Endothelial cell of umbilical vein (primary cell): ENCODE measurements around the gene NEB. TPM values are rescaled to one million over a fixed set of nuclear protein-coding genes. Genes with fewer than 3 reads are reported as not detected.

Experiments used
- BruUV-seq: library from RNA; stranded (reverse); fragments of 400-500 nt; replicated peaks from 2 replicates; lab custom pipeline; 2021; lab: Mats Ljungman, UMichigan
- CTCF ChIA-PET: fragments of 300-600, 350-600 bp; sonication (Branson Sonifier 250); formaldehyde crosslinking; loops from one replicate; lab custom pipeline; 2021; ENCODE audit warnings: antibody characterized with exemption, inconsistent platforms; lab: Charles Lee
- POLR2A ChIA-PET: fragments of 300-600, 350-600 bp; sonication (Branson Sonifier 250); formaldehyde crosslinking; loops from one replicate; lab custom pipeline; 2021; ENCODE audit warnings: antibody characterized with exemption, inconsistent platforms; lab: Charles Lee
- DNase-seq: peaks from one replicate; pipeline ENCODE4 v3.0.0-alpha.2; 2011; ENCODE audit warnings: low read depth, low spot score
- FAIRE-seq: peaks from 2 replicates; lab custom pipeline; 2011; peaks lifted over from hg19 to GRCh38; lab: Jason Lieb, UNC
- H2AFZ ChIP-seq: 2 replicates; pipeline ENCODE4 v1.6.0; 2012; ENCODE audit warnings: low read depth, low read length, control low read depth, inconsistent platforms
- H3K27ac ChIP-seq: 2 replicates; pipeline ENCODE4 v1.5.1; 2011; ENCODE audit warnings: low read depth, mild to moderate bottlenecking, control low read depth, low read length, moderate library complexity; ENCODE audit not compliant: insufficient read depth
- H3K27me3 ChIP-seq, 2 experiments: 2 replicates each; pipeline versions ENCODE4 v1.6.0 to v1.6.1; 2011; ENCODE audit warnings: low read length in 2 of 2, mixed read lengths in 1 of 2; ENCODE audit not compliant: control insufficient read depth in 2 of 2, insufficient read depth in 2 of 2
- H3K36me3 ChIP-seq, 2 experiments: 2 replicates in 1 of 2; 3 replicates in 1 of 2; pipeline ENCODE4 v1.5.1; 2011; ENCODE audit warnings: low read length in 2 of 2, mild to moderate bottlenecking in 1 of 2, moderate library complexity in 1 of 2; ENCODE audit not compliant: control insufficient read depth in 2 of 2, insufficient read depth in 2 of 2; ENCODE audit errors: extremely low read depth in 1 of 2
- H3K4me1 ChIP-seq: 3 replicates; pipeline ENCODE4 v1.5.1; 2011; ENCODE audit warnings: mild to moderate bottlenecking, low read length; ENCODE audit not compliant: control insufficient read depth, insufficient read depth; ENCODE audit errors: extremely low read depth
- H3K4me2 ChIP-seq: 2 replicates; pipeline ENCODE4 v1.6.1; 2011; ENCODE audit warnings: low read length, control low read depth, mixed read lengths; ENCODE audit not compliant: insufficient read depth
- H3K4me3 ChIP-seq, 3 experiments: fragments of 200-600 bp in 1 of 3; sonication (generic), shearing (Covaris generic) in 1 of 3; replicated peaks in 1 of 3; 2 replicates each; pipeline ENCODE4 v1.5.1; 2011 to 2016; ENCODE audit warnings: control low read depth in 3 of 3, low read length in 3 of 3, mild to moderate bottlenecking in 2 of 3, inconsistent platforms in 1 of 3, low read depth in 1 of 3, moderate library complexity in 1 of 3; ENCODE audit not compliant: insufficient read depth in 1 of 3
- H3K79me2 ChIP-seq: 2 replicates; pipeline ENCODE4 v1.6.0; 2012; ENCODE audit warnings: low read length, inconsistent platforms; ENCODE audit not compliant: control insufficient read depth, insufficient read depth
- H3K9ac ChIP-seq: replicated peaks from 2 replicates; pipeline ENCODE3; 2011; ENCODE audit warnings: low read length, control low read depth; ENCODE audit not compliant: insufficient read depth; ENCODE audit errors: extremely low read depth
- H3K9me1 ChIP-seq: replicated peaks from 3 replicates; pipeline ENCODE4 v1.6.0; 2011; ENCODE audit warnings: mild to moderate bottlenecking, low read length; ENCODE audit not compliant: control insufficient read depth, insufficient read depth; ENCODE audit errors: extremely low read depth
- H3K9me3 ChIP-seq: replicated peaks from 2 replicates; pipeline ENCODE4 v1.5.1; 2012; ENCODE audit warnings: low read length, inconsistent platforms; ENCODE audit not compliant: control insufficient read depth, insufficient read depth
- H4K20me1 ChIP-seq: replicated peaks from 2 replicates; pipeline ENCODE3; 2011; ENCODE audit warnings: mild to moderate bottlenecking, low read length; ENCODE audit not compliant: control insufficient read depth, insufficient read depth; ENCODE audit errors: extremely low read depth
- CTCF ChIP-seq, 2 donors: IDR thresholded peaks; 1 replicate in 1 of 2; 2 replicates in 1 of 2; pipeline ENCODE4 v1.5.1; 2011; ENCODE audit warnings: low read length in 2 of 2, mild to moderate bottlenecking in 2 of 2, moderate library complexity in 2 of 2, control low read depth in 1 of 2, inconsistent platforms in 1 of 2, low read depth in 1 of 2; ENCODE audit not compliant: insufficient read depth in 1 of 2; ENCODE audit errors: extremely low read depth in 1 of 2
- EZH2 ChIP-seq: IDR thresholded peaks from 2 replicates; pipeline ENCODE4 v1.6.1; 2012; ENCODE audit warnings: borderline replicate concordance, low read depth, mild to moderate bottlenecking, moderate library complexity, low read length, inconsistent platforms; ENCODE audit not compliant: severe bottlenecking
- FOS ChIP-seq: IDR thresholded peaks from 2 replicates; pipeline ENCODE4 v1.6.1; 2011; ENCODE audit warnings: mild to moderate bottlenecking, low read length, moderate library complexity, borderline replicate concordance; ENCODE audit not compliant: insufficient read depth
- GATA2 ChIP-seq: IDR thresholded peaks from 2 replicates; pipeline ENCODE4 v1.7.0; 2011; ENCODE audit warnings: low read depth, mild to moderate bottlenecking, moderate library complexity, mixed read lengths, low read length; ENCODE audit not compliant: insufficient read length, insufficient read depth
- JUN ChIP-seq: IDR thresholded peaks from 2 replicates; pipeline ENCODE4 v1.6.1; 2011; ENCODE audit warnings: borderline replicate concordance, low read depth; ENCODE audit not compliant: insufficient read length, insufficient read depth
- MAX ChIP-seq: IDR thresholded peaks from 2 replicates; pipeline ENCODE4 v1.6.1; 2011; ENCODE audit not compliant: insufficient read depth, insufficient read length
- MYC ChIP-seq: IDR thresholded peaks from one replicate; pipeline ENCODE4 v1.6.1; 2011; ENCODE audit warnings: mild to moderate bottlenecking, low read depth, low read length
- POLR2A ChIP-seq: IDR thresholded peaks from 2 replicates; pipeline ENCODE4 v1.6.1; 2012; ENCODE audit warnings: low read depth, mild to moderate bottlenecking, control low read depth, low read length
- POLR2AphosphoS5 ChIP-seq: IDR thresholded peaks from 2 replicates; pipeline ENCODE4 v1.6.1; 2012; ENCODE audit warnings: low read depth, mild to moderate bottlenecking, control low read depth, low read length, moderate library complexity; ENCODE audit not compliant: insufficient read depth
- dilution Hi-C: fragments of 300-500 bp; cut with MboI; formaldehyde crosslinking; loops from one replicate; pipeline ENCODE4 v1.15.0; 2019; ENCODE audit warnings: low sequenced_read_pairs; ENCODE audit not compliant: extremely low pct_ligation_motif_present
- intact Hi-C: fragments of 100-400 bp; cut with micrococcal nuclease; formaldehyde crosslinking; loops from one replicate; pipeline ENCODE4 v1.10.0; 2022
- polyA plus RNA-seq, 4 experiments: library from polyadenylated mRNA; depleted of rRNA in 3 of 4; stranded (reverse) in 3 of 4; unstranded in 1 of 4; fragments of >200 nt; gene quantifications; 2 replicates each; pipeline versions ENCODE4 v1.2.1 to v1.2.3, GENCODE V29; 2011 to 2012; ENCODE audit warnings: missing spikeins in 1 of 4
- total RNA-seq: library from RNA; stranded (reverse); gene quantifications from 2 replicates; pipeline ENCODE4 v1.2.3, GENCODE V29; 2021

The NEB gene
- total and polyA plus RNA-seq, 2 donors (not counting 3 experiments of a cell fraction or from before 2014, with no cell fraction given), result 0.84 to 1.8 TPM

GRCh38 chr2:151549191-151549590, 185.1 kb downstream of the NEB start:
- Histone ChIP-seq H3K4me3 (no peak overlapping the region), H3K9me1 (no peaks in the 10 kb centered on the region), H3K9me3 (no peaks in the 10 kb centered on the region), H2AFZ (no peak overlapping the region), H3K4me1 (no peaks in the 10 kb centered on the region), H3K27me3 (no peaks in the 10 kb centered on the region), H3K36me3 (no peaks in the 10 kb centered on the region), H3K9ac (no peak overlapping the region), H3K4me2 (no peak overlapping the region), H3K27ac (no peak overlapping the region), H4K20me1 (no peaks in the 10 kb centered on the region), H3K79me2 (no peaks in the 10 kb centered on the region)
- dilution Hi-C loops (no loop called here), intact Hi-C loops (no loop called here)
- BruUV-seq, result no TSS peak
- no peak for TF ChIP-seq POLR2AphosphoS5
- TF ChIP-seq EZH2, result no peak
- TF ChIP-seq FOS, result no peak
- no peak for TF ChIP-seq GATA2
- no peak for TF ChIP-seq MAX
- TF ChIP-seq JUN, result no peak
- no peak for TF ChIP-seq CTCF (IDR thresholded peaks at IDR 0.05; ENCODE audit: extremely low read depth in 1 of 2, insufficient read depth in 1 of 2, low read depth in 1 of 2, low read length in 2 of 2)
- no peak for TF ChIP-seq MYC
- no peak for TF ChIP-seq POLR2A
- no peak for DNase-seq
- POLR2A ChIA-PET, result no interaction called here
- no peak for FAIRE-seq
- CTCF ChIA-PET, result no interaction called here
